ENCODE measurements around the gene GPR39.

The GPR39 gene

GRCh38 chr2:132448771-132449170 lies 32.2 kb downstream of the GPR39 start:
- no peak overlapping the region for H3K9ac ChIP-seq (ENCODE audit: low read length)
- H3K27ac ChIP-seq (ENCODE audit: low read depth, low read length) = no peak overlapping the region
- no peak overlapping the region for H3K4me3 ChIP-seq (ENCODE audit: low read depth in 1 of 2, low read length in 2 of 2)
- H3K9me3 ChIP-seq (ENCODE audit: low read length) = no peaks in the 10 kb centered on the region
- H3K27me3 ChIP-seq (ENCODE audit: control insufficient read depth in 1 of 2, insufficient read depth in 2 of 2, low read length in 2 of 2) = no peaks in the 10 kb centered on the region
- no peaks in the 10 kb centered on the region for H3K36me3 ChIP-seq (ENCODE audit: insufficient read depth, low read length)
- H3K4me1 ChIP-seq (ENCODE audit: insufficient read depth, low read length) = no peaks in the 10 kb centered on the region

- H3K4me1 ChIP-seq (ENCODE audit: insufficient read depth, low read length) = no peaks in the 10 kb centered on the region
- H3K9ac ChIP-seq (ENCODE audit: low read length) = no peak overlapping the region
- no peak overlapping the region for H3K27ac ChIP-seq (ENCODE audit: low read depth, low read length)
- H3K27me3 ChIP-seq (ENCODE audit: control insufficient read depth in 1 of 2, insufficient read depth in 2 of 2, low read length in 2 of 2) = no peaks in the 10 kb centered on the region
- H3K4me3 ChIP-seq (ENCODE audit: low read depth in 1 of 2, low read length in 2 of 2) = no peak overlapping the region
- no peaks in the 10 kb centered on the region for H3K36me3 ChIP-seq (ENCODE audit: insufficient read depth, low read length)
- H3K9me3 ChIP-seq (ENCODE audit: low read length) = no peaks in the 10 kb centered on the region
These were observed 33.3 kb downstream of the GPR39 start for GRCh38 chr2:132449868-132450267.

DNA sequence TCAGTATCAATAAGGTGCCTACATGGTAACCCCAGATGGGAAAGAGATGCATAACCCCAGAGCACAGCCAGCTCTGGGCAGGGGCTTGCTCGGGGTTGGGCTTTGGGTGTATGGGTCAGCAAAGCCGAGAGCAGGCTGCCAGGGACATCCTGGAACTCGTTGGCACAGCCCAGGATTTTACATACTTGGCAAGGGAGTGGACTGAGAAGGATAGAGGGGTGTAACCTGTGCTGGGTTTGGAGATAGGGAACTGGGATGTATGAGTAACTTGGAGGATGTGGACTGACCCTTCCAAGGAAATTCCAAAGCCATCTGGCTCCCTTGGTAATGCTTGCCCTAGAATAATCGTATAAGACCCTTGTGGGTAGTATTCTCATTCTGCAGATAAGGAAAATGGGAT lies 44.2 kb downstream of the GPR39 start:
- no peak overlapping the region for H3K4me3 ChIP-seq (ENCODE audit: low read depth in 1 of 2, low read length in 2 of 2)
- no peaks in the 10 kb centered on the region for H3K4me1 ChIP-seq (ENCODE audit: insufficient read depth, low read length)
- H3K27me3 ChIP-seq (ENCODE audit: control insufficient read depth in 1 of 2, insufficient read depth in 2 of 2, low read length in 2 of 2) = no peaks in the 10 kb centered on the region
- H3K27ac ChIP-seq (ENCODE audit: low read depth, low read length) = no peak overlapping the region
- H3K36me3 ChIP-seq (ENCODE audit: insufficient read depth, low read length) = no peaks in the 10 kb centered on the region
- H3K9ac ChIP-seq (ENCODE audit: low read length) = no peak overlapping the region
- H3K9me3 ChIP-seq (ENCODE audit: low read length) = no peaks in the 10 kb centered on the region

DNA sequence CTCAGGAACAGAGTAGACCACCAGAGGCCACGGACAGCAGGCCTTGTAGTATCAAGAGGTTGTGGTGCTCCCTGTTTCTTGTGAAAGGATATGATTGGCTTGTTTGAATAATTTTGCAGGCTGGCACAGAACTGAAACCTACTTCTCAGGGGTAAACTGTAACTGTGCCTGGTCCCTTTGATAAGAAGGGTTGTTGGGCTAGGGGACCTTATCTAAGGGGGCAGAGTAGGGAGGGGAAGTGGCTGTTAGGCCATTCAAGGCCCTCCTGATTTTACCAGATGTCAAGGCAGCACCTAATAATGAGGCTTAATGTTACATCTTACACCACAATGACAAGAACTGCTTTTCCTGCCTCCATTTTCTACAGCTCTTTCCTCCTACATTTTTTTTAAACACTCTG lies 45.6 kb downstream of the GPR39 start:
- Histone ChIP-seq H3K9ac (ENCODE audit: low read length) (no peak overlapping the region), H3K4me1 (ENCODE audit: insufficient read depth, low read length) (no peaks in the 10 kb centered on the region), H3K27ac (ENCODE audit: low read depth, low read length) (no peak overlapping the region), H3K36me3 (ENCODE audit: insufficient read depth, low read length) (no peaks in the 10 kb centered on the region), H3K4me3 (ENCODE audit: low read depth in 1 of 2, low read length in 2 of 2) (no peak overlapping the region), H3K27me3 (ENCODE audit: control insufficient read depth in 1 of 2, insufficient read depth in 2 of 2, low read length in 2 of 2) (no peaks in the 10 kb centered on the region), H3K9me3 (ENCODE audit: low read length) (no peaks in the 10 kb centered on the region)

GRCh38 chr2:132463719-132464118 lies 47.1 kb downstream of the GPR39 start:
- no peak overlapping the region for H3K27ac ChIP-seq (ENCODE audit: low read depth, low read length)
- H3K4me1 ChIP-seq (ENCODE audit: insufficient read depth, low read length) = no peaks in the 10 kb centered on the region
- no peak overlapping the region for H3K9ac ChIP-seq (ENCODE audit: low read length)
- no peaks in the 10 kb centered on the region for H3K27me3 ChIP-seq (ENCODE audit: control insufficient read depth in 1 of 2, insufficient read depth in 2 of 2, low read length in 2 of 2)
- H3K36me3 ChIP-seq (ENCODE audit: insufficient read depth, low read length) = no peaks in the 10 kb centered on the region
- H3K4me3 ChIP-seq (ENCODE audit: low read depth in 1 of 2, low read length in 2 of 2) = no peak overlapping the region
- no peaks in the 10 kb centered on the region for H3K9me3 ChIP-seq (ENCODE audit: low read length)

DNA sequence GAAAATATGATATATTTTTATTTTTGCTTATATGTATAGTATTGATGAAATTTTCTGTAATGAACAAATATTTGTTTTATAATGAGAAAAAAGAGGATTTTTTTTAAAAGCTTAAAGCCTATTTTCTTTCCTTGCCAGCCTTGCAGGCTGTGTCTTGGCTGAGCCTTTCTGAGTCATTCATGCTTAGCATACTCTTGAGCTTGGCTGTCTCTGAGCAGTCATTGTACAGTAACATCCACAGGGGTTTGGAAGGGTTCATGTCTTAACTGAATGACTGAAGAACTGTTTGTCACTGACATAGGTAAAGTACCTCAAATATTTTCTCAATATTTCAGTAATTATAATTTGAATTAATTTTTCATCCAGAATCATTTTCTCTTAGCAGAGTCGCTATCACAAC lies 49.3 kb downstream of the GPR39 start:
- H3K36me3 ChIP-seq (ENCODE audit: insufficient read depth, low read length) = no peaks in the 10 kb centered on the region
- no peaks in the 10 kb centered on the region for H3K9me3 ChIP-seq (ENCODE audit: low read length)
- no peak overlapping the region for H3K9ac ChIP-seq (ENCODE audit: low read length)
- no peak overlapping the region for H3K27ac ChIP-seq (ENCODE audit: low read depth, low read length)
- no peaks in the 10 kb centered on the region for H3K4me1 ChIP-seq (ENCODE audit: insufficient read depth, low read length)
- H3K27me3 ChIP-seq (ENCODE audit: control insufficient read depth in 1 of 2, insufficient read depth in 2 of 2, low read length in 2 of 2) = no peaks in the 10 kb centered on the region
- no peak overlapping the region for H3K4me3 ChIP-seq (ENCODE audit: low read depth in 1 of 2, low read length in 2 of 2)

GRCh38 chr2:132466428-132467028 lies 49.9 kb downstream of the GPR39 start:
- Histone ChIP-seq H3K9me3 (ENCODE audit: low read length) (no peaks in the 10 kb centered on the region), H3K36me3 (ENCODE audit: insufficient read depth, low read length) (no peaks in the 10 kb centered on the region), H3K27me3 (ENCODE audit: control insufficient read depth in 1 of 2, insufficient read depth in 2 of 2, low read length in 2 of 2) (no peaks in the 10 kb centered on the region), H3K4me1 (ENCODE audit: insufficient read depth, low read length) (no peaks in the 10 kb centered on the region), H3K9ac (ENCODE audit: low read length) (no peak overlapping the region), H3K4me3 (ENCODE audit: low read depth in 1 of 2, low read length in 2 of 2) (no peak overlapping the region), H3K27ac (ENCODE audit: low read depth, low read length) (no peak overlapping the region)

DNA sequence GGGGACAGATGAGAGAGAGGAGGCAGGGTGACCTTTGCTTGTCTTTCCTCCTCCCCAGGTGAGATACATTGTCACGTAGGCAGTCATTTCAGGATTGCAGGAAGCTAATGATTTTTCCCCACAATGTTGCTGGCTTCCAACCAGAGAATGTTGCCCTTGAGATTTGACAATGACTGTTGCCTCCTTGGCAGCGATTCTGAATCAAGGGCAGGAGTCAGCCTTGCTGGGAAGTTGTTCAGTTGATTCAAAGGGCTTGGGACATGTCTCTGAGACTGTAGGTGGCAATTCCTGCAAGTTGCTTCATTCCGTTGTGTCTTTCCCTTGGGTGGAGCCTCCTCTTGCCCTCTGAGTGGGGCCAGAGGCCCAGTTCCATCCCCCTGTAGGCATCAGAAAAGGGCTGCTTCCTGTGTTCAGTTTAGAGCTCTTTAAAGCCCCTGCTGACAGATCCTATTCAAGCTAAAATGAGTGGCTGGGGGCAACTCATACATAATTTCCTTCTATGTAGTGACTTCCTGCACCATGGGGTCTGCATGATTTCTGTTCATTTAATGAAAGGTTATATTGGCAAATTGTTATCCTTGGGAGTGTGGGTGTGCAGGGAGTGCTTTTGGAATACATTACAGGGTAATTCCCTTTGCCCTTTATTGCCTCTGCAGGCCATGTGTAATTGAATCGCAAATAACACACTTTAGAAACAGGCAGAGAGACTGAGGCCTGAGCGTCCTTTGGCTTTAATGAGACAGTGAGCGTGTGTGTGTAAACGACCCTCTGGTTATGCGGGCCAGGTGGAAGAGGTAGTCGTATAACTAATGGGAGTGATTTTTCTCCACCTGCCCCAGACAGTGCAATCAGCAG lies 52.4 kb downstream of the GPR39 start:
- H3K27me3 ChIP-seq (ENCODE audit: control insufficient read depth in 1 of 2, insufficient read depth in 2 of 2, low read length in 2 of 2) = no peaks in the 10 kb centered on the region
- no peak overlapping the region for H3K9ac ChIP-seq (ENCODE audit: low read length)
- H3K27ac ChIP-seq (ENCODE audit: low read depth, low read length) = no peak overlapping the region
- no peaks in the 10 kb centered on the region for H3K9me3 ChIP-seq (ENCODE audit: low read length)
- H3K4me3 ChIP-seq (ENCODE audit: low read depth in 1 of 2, low read length in 2 of 2) = no peak overlapping the region
- H3K36me3 ChIP-seq (ENCODE audit: insufficient read depth, low read length) = no peaks in the 10 kb centered on the region
- no peaks in the 10 kb centered on the region for H3K4me1 ChIP-seq (ENCODE audit: insufficient read depth, low read length)

DNA sequence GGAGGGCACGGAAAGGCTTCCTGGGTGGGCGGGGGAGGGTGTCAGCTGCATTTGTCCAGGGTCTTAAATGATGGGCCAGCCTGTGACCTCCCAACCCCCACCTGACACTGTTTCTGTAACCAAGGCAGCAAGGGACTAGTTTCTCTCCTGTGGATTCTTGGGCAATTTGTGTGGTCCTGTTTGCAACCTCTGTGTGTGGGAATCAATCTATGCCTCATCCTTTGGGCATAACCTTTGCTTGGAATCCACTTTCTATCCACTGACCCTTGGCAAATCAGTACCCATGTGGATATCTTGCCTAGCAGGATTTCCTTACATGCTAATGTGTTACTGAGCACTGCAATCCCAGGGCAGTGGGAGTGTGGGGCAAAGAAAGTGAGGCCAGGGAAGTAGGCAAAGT lies 54.1 kb downstream of the GPR39 start:
- no peaks in the 10 kb centered on the region for H3K4me1 ChIP-seq (ENCODE audit: insufficient read depth, low read length)
- H3K36me3 ChIP-seq (ENCODE audit: insufficient read depth, low read length) = no peaks in the 10 kb centered on the region
- no peaks in the 10 kb centered on the region for H3K9me3 ChIP-seq (ENCODE audit: low read length)
- no peaks in the 10 kb centered on the region for H3K27me3 ChIP-seq (ENCODE audit: control insufficient read depth in 1 of 2, insufficient read depth in 2 of 2, low read length in 2 of 2)
- H3K4me3 ChIP-seq (ENCODE audit: low read depth in 1 of 2, low read length in 2 of 2) = no peak overlapping the region
- H3K27ac ChIP-seq (ENCODE audit: low read depth, low read length) = no peak overlapping the region
- H3K9ac ChIP-seq (ENCODE audit: low read length) = no peak overlapping the region

- no peaks in the 10 kb centered on the region for H3K4me1 ChIP-seq (ENCODE audit: insufficient read depth, low read length)
- H3K36me3 ChIP-seq (ENCODE audit: insufficient read depth, low read length) = no peaks in the 10 kb centered on the region
- no peak overlapping the region for H3K27ac ChIP-seq (ENCODE audit: low read depth, low read length)
- no peaks in the 10 kb centered on the region for H3K27me3 ChIP-seq (ENCODE audit: control insufficient read depth in 1 of 2, insufficient read depth in 2 of 2, low read length in 2 of 2)
- H3K4me3 ChIP-seq (ENCODE audit: low read depth in 1 of 2, low read length in 2 of 2) = no peak overlapping the region
- no peaks in the 10 kb centered on the region for H3K9me3 ChIP-seq (ENCODE audit: low read length)
- H3K9ac ChIP-seq (ENCODE audit: low read length) = no peak overlapping the region
These were observed 56.7 kb downstream of the GPR39 start for GRCh38 chr2:132473174-132473883.

DNA sequence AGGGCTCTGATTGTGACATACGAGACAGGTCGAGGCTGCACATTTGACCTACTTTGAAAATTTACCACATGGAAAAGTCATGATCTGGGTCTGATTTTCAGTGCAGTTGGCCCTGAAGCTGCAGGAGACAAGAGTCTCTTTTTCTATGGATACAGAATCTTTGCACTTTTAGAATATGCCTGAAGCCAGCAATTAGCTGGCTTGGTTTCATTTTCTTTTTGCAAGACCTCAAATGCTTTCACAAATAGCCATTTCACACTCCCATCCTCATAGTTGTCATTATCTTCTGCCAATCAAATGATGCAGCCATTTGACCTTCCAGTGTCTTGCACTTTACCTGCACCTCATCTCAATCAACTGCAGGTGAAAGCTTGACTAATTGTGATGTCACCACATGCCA lies 59.0 kb downstream of the GPR39 start:
- Histone ChIP-seq H3K4me1 (ENCODE audit: insufficient read depth, low read length) (no peaks in the 10 kb centered on the region), H3K27ac (ENCODE audit: low read depth, low read length) (no peak overlapping the region), H3K4me3 (ENCODE audit: low read depth in 1 of 2, low read length in 2 of 2) (no peak overlapping the region), H3K36me3 (ENCODE audit: insufficient read depth, low read length) (no peaks in the 10 kb centered on the region), H3K27me3 (ENCODE audit: control insufficient read depth in 1 of 2, insufficient read depth in 2 of 2, low read length in 2 of 2) (no peaks in the 10 kb centered on the region), H3K9ac (ENCODE audit: low read length) (no peak overlapping the region), H3K9me3 (ENCODE audit: low read length) (no peaks in the 10 kb centered on the region)

Data from muscle layer of colon (tissue), 2 donors.